Head of caudate nucleus (tissue), 42 donors: Measurements from ENCODE around the gene NIPA2.

Experiments used
- DNase-seq, 42 donors: peaks; one replicate each; pipeline versions ENCODE4 v3.0.0 to v3.0.0-alpha.2; 2020 to 2021; ENCODE audit warnings: mixed read lengths in 7 of 42
- intact Hi-C: fragments of 100-400 bp; cut with DNase I; formaldehyde crosslinking; loops from one replicate; pipeline ENCODE4 v1.15.0; 2022

The NIPA2 gene

DNA sequence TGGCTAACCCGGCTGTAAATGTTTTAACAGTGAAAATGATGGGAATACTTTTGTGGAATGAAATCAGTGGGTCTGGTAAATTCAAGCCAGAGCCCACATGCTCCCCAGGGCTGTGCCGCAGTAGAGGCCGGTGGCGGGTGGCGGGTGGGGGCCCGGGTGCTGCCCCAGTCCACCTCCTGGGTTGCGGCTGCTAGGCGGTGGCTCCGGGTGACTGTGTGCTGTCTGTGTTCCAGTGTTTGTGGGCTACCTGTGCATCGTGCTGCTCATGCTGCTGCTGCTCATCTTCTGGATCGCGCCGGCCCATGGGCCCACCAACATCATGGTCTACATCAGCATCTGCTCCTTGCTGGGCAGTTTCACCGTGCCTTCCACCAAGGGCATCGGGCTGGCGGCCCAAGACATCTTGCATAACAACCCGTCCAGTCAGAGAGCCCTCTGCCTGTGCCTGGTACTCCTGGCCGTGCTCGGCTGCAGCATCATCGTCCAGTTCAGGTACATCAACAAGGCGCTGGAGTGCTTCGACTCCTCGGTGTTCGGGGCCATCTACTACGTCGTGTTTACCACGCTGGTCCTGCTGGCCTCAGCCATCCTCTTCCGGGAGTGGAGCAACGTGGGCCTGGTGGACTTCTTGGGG, 14.9 kb upstream of the NIPA2 start:
- intact Hi-C loops = no loop called here
- DNase-seq = no peak

DNA sequence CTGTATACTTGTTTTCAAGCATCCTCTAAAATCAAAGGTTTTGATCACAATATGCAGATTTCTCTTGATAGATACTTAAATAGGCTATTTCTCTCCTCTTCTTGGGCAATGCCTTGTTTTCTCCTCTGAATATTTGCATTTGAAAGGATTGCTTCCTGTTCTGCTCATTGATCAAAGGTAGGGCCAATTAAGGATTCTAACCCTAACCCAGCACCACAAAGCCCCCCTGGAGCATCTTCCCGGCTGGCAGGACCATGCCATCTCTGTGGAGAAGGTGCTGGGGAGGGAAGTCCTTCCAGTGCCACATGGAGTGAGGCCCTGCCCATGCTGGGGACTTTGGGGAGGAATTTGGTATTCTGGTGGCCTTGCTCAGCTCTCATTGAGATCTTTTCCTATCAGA, 11.3 kb upstream of the NIPA2 start:
- no peak for DNase-seq
- intact Hi-C loops = no loop called here

DNA sequence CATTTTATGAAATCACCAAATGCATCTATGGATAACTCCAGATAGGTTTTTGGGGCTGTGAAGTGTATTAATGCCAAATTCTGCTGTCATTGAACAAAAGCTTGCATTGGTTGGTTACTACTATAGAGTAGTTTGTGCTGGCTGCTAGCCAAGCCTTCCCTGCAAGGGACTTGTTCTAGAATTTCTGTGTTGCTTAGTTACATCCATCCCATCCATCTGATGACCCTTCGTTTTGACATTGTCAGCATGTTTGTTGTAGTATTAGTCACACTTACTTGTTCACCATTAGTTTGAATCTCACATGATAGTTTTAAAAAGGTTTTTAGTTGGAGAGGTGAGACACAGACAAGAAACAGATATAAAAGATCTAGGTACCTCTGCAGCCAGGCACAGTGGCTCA, 7.0 kb upstream of the NIPA2 start:
- intact Hi-C loops = no loop called here
- no peak for DNase-seq

DNA sequence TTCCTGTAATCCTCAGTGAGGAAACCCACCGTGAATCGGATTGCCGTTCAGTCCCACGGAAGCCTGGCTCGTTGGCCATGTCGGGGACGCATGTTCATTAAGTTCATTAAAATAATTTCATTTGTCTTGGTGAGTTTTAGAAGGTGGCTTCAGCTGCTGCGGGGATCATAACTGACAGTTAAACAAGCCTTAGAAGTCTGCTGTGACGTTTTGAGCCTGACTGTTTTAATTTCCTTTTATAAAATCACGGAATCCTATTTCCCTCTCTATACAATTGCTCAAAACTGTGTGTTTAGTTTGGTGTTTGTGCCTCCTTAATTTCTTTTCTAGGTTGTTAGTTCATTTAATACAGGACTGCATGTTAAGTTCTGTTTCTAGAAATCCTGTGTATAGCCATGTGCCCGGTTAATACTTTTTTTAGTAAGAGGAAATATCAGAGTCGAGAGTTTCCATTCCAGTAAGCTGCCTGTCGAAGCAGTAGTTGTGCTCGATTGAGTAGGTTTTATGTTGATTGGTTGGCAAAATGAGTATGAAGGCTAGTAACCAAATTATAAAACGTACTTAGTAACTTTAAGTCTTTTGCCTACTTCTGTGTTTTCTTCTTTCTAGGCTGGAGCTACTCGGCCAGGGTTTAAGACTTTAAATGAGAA, 705 bp downstream of the NIPA2 start:
- intact Hi-C loops = loop anchor here (2.0 kb wide), 1 partner anchor 52 kb away; the partner anchor contains the start of gene NIPA1
- no peak for DNase-seq

DNA sequence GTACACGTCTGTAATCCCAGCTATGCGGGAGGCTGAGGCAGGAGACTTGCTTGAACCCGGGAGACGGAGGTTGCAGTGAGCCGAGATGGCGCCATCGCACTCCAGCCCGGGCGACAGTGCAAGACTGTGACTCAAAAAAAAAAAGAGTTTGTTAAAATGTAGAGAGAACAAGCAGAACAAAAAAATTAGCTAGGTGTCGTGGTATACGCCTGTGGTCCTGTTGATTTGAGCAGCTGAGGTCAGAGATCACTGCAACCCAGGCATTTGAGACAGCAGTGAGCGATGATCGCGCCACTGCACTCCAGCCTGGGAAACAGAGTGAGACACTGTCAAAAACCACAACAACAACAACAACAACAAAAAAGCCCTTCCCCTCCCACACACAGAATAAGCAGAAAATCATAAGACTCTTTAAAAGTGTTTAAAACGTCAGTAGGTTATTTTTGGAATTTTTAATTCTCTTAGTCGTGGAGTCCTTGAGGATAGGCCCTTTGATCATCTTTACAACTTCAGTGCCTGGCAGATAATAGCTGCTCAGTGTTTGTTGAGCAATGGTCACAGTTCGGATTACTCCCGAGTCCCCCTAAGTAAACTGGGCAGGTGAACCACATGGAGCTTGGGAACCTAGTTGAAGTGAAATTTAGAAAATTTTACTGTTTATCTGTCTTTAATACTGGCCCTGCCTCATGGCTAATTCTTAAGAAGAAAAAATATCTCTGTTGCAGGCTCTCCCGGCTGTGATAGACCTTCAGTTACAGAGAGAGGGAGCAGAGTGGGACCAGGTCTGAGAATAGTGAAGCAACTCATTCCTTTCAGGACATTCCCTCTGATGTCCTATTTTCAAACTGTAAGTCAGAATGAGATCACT, 6.2 kb downstream of the NIPA2 start:
- intact Hi-C loops = no loop called here
- no peak for DNase-seq

DNA sequence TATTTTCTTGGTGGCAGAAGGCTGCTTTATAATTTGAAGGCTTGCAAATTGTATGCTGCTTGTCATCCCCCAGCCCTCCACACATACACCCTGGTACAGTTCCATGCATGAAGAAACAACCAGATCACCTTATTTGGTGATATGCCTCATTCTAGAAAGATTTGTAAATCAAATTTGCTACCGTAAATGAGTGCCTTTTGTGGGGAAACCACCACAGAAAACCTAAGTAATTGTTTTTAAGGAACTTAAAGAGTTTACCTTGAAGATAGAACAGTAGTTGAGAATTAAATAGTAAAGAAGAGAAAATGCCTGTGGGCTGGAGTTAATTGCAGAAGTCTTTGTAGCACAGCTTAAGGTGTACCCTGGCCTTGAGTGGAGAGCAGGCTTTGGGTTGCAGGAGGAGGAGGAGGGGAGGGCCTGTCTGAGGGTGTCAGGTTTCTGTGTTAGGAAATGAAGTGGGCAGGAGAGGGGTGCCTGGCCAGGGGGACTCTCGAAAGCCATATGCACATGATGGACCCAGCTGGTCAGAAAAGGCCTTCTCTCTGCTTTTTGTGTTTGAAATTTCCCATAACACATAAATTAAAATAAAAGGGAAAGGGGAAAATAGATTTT, 6.9 kb downstream of the NIPA2 start:
- no peak for DNase-seq
- intact Hi-C loops = no loop called here

DNA sequence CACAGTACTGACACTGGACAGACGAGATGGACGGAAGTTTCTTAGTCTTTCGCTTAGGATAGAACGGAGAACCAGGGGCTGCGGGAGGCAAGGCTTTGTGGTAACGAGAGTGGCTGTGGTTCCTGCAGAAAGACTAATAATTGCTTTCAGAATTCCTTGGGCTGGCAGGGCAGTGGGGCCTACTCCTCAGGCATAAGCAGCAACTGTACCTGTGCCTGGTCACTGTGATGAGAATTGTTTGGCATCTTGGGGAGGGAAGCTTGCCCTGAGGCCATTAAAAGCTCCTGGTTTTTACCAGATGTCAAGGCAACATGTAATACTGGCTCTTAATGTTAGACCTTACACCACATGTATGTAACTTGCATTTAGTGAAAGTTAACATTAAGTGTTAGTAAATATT, 7.6 kb downstream of the NIPA2 start:
- intact Hi-C loops = no loop called here
- no peak for DNase-seq

DNA sequence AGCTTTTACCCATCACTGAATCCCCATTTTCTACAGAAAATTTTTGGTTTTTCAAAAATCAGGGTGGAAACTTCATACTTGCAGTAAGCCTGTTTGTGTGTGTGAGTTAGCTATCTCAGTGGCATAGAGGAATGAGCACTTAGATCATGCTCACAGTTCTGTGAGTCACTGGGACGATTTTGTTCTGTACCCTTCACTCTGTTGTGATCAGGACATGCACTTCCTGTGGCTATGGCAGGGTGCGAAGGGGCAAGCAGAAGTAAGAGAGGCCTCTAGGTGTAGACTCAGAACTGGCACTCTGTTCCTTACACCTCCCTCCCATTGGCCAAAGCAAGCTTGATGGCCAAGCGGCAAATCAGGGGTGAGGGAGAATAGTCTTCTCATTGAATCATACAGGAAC, 11.6 kb downstream of the NIPA2 start:
- intact Hi-C loops = no loop called here
- DNase-seq = no peak

DNA sequence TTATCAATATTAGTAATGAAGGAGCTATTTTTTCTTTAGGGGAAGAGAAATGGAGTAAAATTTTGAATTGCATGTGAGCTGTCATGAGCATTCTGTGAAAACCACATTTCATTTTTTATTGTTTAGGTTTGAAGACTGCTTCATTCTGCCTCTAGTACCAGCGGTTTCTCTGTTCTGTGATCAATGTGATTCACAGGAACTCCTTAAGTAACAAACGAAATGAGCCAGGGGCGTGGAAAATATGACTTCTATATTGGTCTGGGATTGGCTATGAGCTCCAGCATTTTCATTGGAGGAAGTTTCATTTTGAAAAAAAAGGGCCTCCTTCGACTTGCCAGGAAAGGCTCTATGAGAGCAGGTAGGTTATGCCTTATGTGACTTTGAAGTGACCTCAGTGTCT, 13.0 kb downstream of the NIPA2 start:
- no peak for DNase-seq
- intact Hi-C loops = no loop called here

DNA sequence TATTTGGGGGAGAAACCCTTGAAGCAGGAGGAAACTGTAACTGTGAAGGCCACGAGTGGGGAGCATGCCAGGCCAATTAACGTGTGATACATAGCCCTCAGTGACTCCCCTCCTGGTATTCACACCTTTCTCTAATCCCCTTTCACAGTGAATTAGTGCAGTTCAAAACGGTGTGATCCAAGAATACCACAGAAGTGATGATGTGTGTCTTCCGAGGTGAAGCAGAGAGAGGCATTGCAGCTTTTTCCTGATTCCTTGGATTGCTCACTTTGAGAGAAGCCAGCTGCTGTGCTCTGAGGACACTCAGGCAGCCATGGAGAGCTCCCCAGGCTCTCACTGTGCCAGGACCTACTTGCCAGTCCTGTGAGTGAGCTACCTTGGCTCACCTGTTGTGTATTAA, 17.3 kb downstream of the NIPA2 start:
- intact Hi-C loops = no loop called here
- no peak for DNase-seq

DNA sequence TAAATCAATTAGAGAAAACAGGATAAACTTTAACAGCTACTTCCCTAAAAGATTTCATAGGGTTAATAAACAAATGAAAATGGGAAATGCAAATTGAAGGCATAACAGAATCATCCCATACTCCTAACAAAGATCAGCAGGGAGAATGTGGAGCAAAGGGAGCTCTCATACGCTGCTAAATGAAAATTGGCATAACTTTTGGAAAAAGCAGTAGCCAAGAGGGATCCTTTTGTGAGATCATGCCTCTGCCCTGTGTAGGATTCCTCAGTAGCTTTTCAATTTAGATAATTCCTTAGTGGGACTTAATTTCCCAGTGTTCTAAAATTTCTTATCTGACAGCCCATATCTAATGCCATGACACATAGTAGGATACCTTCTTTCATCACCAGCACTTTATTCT, 18.2 kb downstream of the NIPA2 start:
- DNase-seq = no peak
- intact Hi-C loops = no loop called here

DNA sequence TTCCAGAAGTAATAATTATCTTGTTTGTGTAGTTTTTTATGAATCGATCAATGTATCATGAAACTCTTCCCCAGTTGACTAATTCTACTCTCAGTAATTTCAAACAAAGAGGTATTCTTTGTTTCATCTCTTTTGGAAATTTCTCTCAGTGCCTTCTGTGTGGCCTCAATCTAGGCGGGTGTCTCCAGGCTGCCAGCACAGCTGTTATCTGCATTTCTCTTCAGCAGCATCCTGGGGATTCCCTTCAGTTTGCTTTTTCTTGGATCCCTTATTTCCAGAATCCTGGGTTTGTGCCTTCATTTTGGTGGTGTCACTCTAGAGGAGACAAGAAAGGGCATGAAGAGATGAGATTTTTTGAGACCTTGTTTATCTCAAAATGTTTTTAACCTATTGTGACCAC, 22.7 kb downstream of the NIPA2 start:
- intact Hi-C loops = no loop called here
- peak in 1 of 42 donors; percentile 23 for DNase-seq

DNA sequence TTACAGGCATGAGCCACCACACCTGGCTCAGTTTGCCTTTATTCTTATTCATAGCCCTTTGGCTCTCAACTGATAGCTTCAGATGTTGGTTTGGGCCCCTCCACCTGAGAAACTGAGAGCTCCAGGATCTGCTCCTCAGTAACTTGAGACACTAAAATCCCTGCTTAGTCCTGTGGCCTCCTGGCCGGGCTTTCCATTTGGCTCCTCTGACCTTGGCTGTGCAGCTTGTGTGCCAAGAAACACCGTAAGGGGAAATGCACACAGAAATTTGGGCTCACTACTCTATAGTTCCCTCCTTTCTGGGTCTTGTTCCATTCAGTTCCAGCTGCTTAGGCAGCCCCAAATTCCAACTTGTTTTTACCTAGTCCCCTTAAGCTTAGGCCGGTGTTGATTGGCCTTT, 24.9 kb downstream of the NIPA2 start:
- DNase-seq = no peak
- intact Hi-C loops = no loop called here

DNA sequence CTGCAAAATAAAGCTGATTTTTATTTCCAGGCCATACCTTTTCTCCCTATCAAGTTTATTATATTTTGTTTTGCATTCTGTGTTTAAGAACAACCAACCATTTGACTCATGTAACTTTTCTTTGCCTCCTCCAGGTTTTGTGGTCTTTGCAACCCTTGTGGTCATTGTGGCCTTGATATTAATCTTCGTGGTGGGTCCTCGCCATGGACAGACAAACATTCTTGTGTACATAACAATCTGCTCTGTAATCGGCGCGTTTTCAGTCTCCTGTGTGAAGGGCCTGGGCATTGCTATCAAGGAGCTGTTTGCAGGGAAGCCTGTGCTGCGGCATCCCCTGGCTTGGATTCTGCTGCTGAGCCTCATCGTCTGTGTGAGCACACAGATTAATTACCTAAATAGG, 27.6 kb downstream of the NIPA2 start:
- no peak for DNase-seq
- intact Hi-C loops = no loop called here

DNA sequence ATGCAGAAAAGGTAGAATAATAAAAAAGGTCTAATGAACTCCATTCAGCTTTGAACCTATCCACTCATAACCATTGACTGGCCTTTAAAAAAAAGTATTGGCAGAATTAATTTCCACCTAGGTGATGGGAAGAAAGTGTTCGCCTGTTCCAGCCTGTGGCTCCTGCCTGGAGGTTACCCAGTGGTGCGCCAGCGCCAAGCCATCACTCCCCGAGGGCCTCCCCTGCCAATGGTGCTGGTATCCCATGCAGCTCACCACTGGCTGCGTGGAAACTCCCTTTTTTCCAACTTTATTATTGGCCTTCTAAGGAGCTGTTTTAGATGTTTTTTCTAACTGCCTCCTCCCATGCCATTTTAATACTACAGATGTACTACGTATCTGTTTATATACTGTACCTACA, 29.4 kb downstream of the NIPA2 start:
- no peak for DNase-seq
- intact Hi-C loops = no loop called here

DNA sequence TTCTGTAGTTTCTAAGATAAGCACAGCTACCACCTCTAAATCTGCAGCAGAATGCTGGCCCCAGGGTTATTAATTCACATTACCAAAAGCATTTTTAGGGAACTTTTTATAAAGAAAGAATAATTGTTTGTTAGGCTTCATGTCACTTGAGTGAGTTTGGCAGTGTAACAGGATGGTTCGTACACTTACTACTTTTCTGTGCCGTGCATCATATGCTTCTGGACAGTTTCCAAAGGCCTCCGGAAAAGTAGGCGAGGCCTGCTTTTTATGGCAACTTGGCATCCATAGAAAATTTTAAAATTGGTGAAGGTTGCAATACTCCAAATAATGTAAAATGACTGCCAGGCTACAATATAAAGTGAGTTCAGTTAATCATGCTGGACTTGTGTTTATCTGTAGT, 30.0 kb downstream of the NIPA2 start:
- DNase-seq = no peak
- intact Hi-C loops = no loop called here

DNA sequence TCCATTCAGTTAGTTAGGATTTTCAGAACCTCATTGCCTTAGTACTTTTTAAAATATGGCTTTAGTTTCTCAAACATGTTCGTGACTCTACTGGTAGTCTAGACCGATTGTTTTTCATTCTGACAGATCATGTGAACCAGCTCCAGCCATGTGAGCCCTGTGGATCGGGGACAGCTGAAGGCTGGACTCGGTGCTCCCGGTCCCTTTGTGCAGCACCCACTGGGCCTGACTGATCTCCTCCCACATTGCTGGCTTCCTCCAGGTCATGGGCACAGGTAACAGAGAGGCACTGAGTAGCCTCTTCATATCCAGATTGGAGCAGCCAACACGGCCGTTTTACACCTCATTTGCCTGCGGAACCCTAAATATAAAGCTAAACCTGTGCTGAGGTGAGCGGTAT, 30.5 kb downstream of the NIPA2 start:
- intact Hi-C loops = no loop called here
- DNase-seq = no peak

DNA sequence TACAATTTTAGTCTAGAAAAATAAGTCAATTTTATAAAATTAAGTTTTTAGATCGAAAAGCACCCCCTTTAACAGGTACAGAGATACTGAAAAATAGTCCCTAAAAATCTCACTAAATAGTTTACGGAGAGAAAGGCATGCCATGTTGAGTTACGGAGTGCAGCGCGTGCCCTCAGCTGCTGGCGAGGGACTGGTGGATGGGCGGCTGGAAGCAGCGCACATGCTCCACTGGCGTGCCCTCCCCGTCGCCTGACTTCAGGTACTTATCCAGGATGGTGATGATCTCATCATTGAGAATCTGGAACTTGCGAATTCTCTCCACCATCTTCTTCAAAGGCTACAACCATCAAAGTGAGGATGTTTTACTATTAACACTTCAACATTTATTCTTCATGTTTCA, 31.4 kb downstream of the NIPA2 start:
- intact Hi-C loops = no loop called here
- no peak for DNase-seq

DNA sequence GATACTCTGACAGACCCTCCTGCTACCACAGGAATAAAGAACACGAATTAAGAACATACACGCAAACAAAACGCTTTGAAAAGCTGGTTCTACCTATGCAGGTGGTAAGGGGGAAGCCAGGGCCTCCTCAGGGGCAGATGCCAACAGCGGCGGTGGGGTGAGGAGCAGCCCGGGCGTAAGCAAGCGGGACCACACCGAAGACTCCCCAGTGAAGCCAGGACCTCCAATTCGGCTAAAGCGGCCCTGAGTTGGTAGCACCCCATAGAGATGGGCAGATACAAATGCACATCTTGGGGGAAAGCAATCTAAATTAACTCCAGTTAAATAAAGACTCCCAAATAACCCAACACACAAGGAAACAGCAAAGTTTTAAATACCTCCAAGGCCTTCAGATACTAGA, 32.4 kb downstream of the NIPA2 start:
- intact Hi-C loops = no loop called here

DNA sequence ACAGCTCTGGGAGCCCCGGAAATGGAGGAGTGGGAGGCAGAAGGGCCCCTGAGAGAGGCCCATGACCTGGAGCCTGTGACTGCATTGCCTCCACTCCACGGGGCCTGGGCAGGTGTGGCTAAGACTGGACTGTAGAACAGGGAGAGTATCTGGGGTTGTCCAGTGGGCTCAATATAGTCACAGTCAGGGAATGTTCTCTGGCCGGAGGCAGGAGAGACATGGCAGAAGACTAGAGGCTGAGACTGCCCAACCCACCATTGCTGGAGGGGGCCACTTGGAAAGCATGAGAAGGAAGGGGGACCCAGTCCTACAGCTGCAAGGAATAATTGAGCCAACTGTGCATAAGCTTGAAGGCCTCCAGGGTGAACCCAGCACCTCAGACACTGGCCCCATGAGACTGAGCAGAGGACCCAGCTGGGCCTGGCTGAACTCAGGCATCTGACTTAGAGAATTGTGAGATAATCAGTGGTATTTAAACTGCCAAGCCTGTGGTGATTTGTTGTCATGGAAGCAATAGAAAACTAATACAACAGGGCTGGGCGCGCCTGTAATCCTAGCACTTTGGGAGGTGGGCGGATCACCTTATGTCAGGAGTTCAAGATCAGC, 33.1 kb downstream of the NIPA2 start:
- no peak for DNase-seq
- intact Hi-C loops = no loop called here

More for the DNA sequence above, 32.4 kb downstream of the NIPA2 start:
- no peak for DNase-seq
